ENCODE data around the gene KCNMB3.

GRCh38 chr3:179292450-179292849 is 41.5 kb upstream of the KCNMB3 start:
- no peak for TF ChIP-seq POLR2A (IDR thresholded peaks at IDR 0.05; ENCODE audit: low read length)
- no peak for TF ChIP-seq GATA1 (IDR thresholded peaks at IDR 0.05; ENCODE audit: low read depth, low read length)

All from erythroblast (primary cell).